CD4-positive, alpha-beta T cell treated with Interleukin-15 for 1 hour (primary cell): ENCODE results near the gene PPOX.

Experiments
- DNase-seq: peaks from one replicate; pipeline ENCODE4 v3.0.0-alpha.2; 2020

The PPOX gene

GRCh38 chr1:161176468-161177111, 10.4 kb downstream of the PPOX start:
- no peak for DNase-seq

GRCh38 chr1:161177112-161177935, 11.1 kb downstream of the PPOX start, which contains the start of gene B4GALT3:
TSS of gene B4GALT3 (minus strand) at chr1:161177507. CDS start at chr1:161176060, 1,447 bp downstream.
- DNase-seq: peak; percentile 88

GRCh38 chr1:161177936-161178244, 11.7 kb downstream of the PPOX start:
- no peak for DNase-seq

- no peak for DNase-seq
These were observed 13.5 kb downstream of the PPOX start for GRCh38 chr1:161179698-161180097.

- DNase-seq: no peak
These were observed 14.4 kb downstream of the PPOX start for GRCh38 chr1:161180639-161181038.

GRCh38 chr1:161182214-161182613, 16.0 kb downstream of the PPOX start:
- DNase-seq: peak; percentile 68

GRCh38 chr1:161185282-161185682, 19.1 kb downstream of the PPOX start:
- DNase-seq: peak; percentile 87

- DNase-seq: peak; percentile 38
These were observed 19.6 kb downstream of the PPOX start for GRCh38 chr1:161185732-161186311.

- no peak for DNase-seq
These were observed 21.1 kb downstream of the PPOX start for GRCh38 chr1:161187311-161187710.

GRCh38 chr1:161188381-161188780, 22.2 kb downstream of the PPOX start:
- DNase-seq: no peak

- no peak for DNase-seq
These were observed 22.8 kb downstream of the PPOX start for GRCh38 chr1:161189036-161189435.

GRCh38 chr1:161190962-161191521, 24.8 kb downstream of the PPOX start:
- no peak for DNase-seq

GRCh38 chr1:161191971-161192370, 25.7 kb downstream of the PPOX start:
- no peak for DNase-seq

- DNase-seq: peak; percentile 76
These were observed 26.5 kb downstream of the PPOX start for GRCh38 chr1:161192476-161193465.

GRCh38 chr1:161193561-161194235, 27.5 kb downstream of the PPOX start:
- no peak for DNase-seq

GRCh38 chr1:161195171-161195570, 28.9 kb downstream of the PPOX start:
- no peak for DNase-seq

- DNase-seq: no peak
These were observed 29.9 kb downstream of the PPOX start for GRCh38 chr1:161196111-161196510.

GRCh38 chr1:161196521-161197451, 30.6 kb downstream of the PPOX start:
- DNase-seq: no peak

- no peak for DNase-seq
These were observed 31.5 kb downstream of the PPOX start for GRCh38 chr1:161197560-161198193.
